PC-3 (cell line): ENCODE measurements around the gene FANCC. TPM values are rescaled to one million over a fixed set of nuclear protein-coding genes. Genes with fewer than 3 reads are reported as not detected.

Source experiments
- ATAC-seq: fragments of 200-7000 bp; cut with Tn5 transposase; 2 replicates; pipeline ENCODE4 v1.9.1; 2020; ENCODE audit warnings: mild to moderate bottlenecking, moderate library complexity
- BruUV-seq: library from RNA; stranded (reverse); fragments of 400-500 nt; replicated peaks from 2 replicates; lab custom pipeline; 2021; lab: Mats Ljungman, UMichigan
- CTCF ChIA-PET: fragments of 300-600 bp; sonication (Branson Sonifier 250); formaldehyde crosslinking; loops from one replicate; lab custom pipeline; 2022; ENCODE audit warnings: antibody characterized with exemption; lab: Charles Lee
- POLR2A ChIA-PET: fragments of 300-600 bp; sonication (Branson Sonifier 250); formaldehyde crosslinking; loops from one replicate; lab custom pipeline; 2022; ENCODE audit warnings: antibody characterized with exemption; ENCODE audit not compliant: unreplicated experiment; lab: Charles Lee
- DNase-seq: peaks from one replicate; pipeline ENCODE4 v3.0.0-alpha.2; 2015
- H2AFZ ChIP-seq: fragments of 300-600 bp; sonication (generic); 2 replicates; pipeline ENCODE4 v1.6.0; 2016; ENCODE audit warnings: antibody characterized with exemption, low read length
- H3F3A ChIP-seq: fragments of 300-600 bp; sonication (generic); one replicate; pipeline ENCODE4 v1.6.0; 2017; ENCODE audit warnings: antibody characterized with exemption, low read length, control low read depth, mild to moderate bottlenecking; ENCODE audit not compliant: unreplicated experiment
- H3K27ac ChIP-seq: fragments of 300-600 bp; sonication (generic); 2 replicates; pipeline ENCODE4 v1.5.1; 2016; ENCODE audit warnings: mild to moderate bottlenecking, low read length
- H3K27me3 ChIP-seq: fragments of 300-600 bp; sonication (generic); 2 replicates; pipeline ENCODE4 v1.6.1; 2016; ENCODE audit warnings: low read length, mixed read lengths
- H3K36me3 ChIP-seq: fragments of 300-600 bp; sonication (generic); 2 replicates; pipeline ENCODE4 v1.6.1; 2016; ENCODE audit warnings: low read depth, mixed run types, low read length, mixed read lengths
- H3K4me1 ChIP-seq: fragments of 300-600 bp; sonication (generic); 2 replicates; pipeline ENCODE4 v1.5.1; 2016; ENCODE audit warnings: low read length; ENCODE audit not compliant: insufficient read depth
- H3K4me2 ChIP-seq: fragments of 300-600 bp; sonication (generic); 2 replicates; pipeline ENCODE4 v1.6.0; 2016; ENCODE audit warnings: low read length
- H3K4me3 ChIP-seq: fragments of 300-600 bp; sonication (generic); 2 replicates; pipeline ENCODE4 v1.5.1; 2016; ENCODE audit warnings: mild to moderate bottlenecking, low read length, mixed read lengths
- H3K79me2 ChIP-seq: fragments of 300-600 bp; sonication (generic); 2 replicates; pipeline ENCODE4 v1.6.1; 2017; ENCODE audit warnings: low read length, mixed read lengths
- H3K9ac ChIP-seq: fragments of 300-600 bp; sonication (generic); 2 replicates; pipeline ENCODE4 v1.6.0; 2016; ENCODE audit warnings: mild to moderate bottlenecking, low read length
- H3K9me2 ChIP-seq: fragments of 300-600 bp; sonication (generic); replicated peaks from 2 replicates; pipeline ENCODE4 v1.6.1; 2016; ENCODE audit warnings: mixed run types, low read length, mixed read lengths
- H3K9me3 ChIP-seq: fragments of 300-600 bp; sonication (generic); 2 replicates; pipeline ENCODE4 v1.6.1; 2016; ENCODE audit warnings: low read length, mixed read lengths
- H4K20me1 ChIP-seq: fragments of 300-600 bp; sonication (generic); 2 replicates; pipeline ENCODE4 v1.6.1; 2016; ENCODE audit warnings: low read length, mixed read lengths
- CTCF ChIP-seq: fragments of 300-600 bp; sonication (generic); conservative IDR thresholded peaks from 2 replicates; pipeline ENCODE4 v1.5.1; 2017; ENCODE audit warnings: antibody characterized with exemption, low read depth, mild to moderate bottlenecking, low read length
- EZH2 ChIP-seq: fragments of 300-600 bp; sonication (generic); IDR thresholded peaks from one replicate; pipeline ENCODE4 v1.6.1; 2017; ENCODE audit warnings: antibody characterized with exemption, mild to moderate bottlenecking, low read length; ENCODE audit not compliant: unreplicated experiment
- EZH2phosphoT487 ChIP-seq: fragments of 300-600 bp; sonication (generic); IDR thresholded peaks from 2 replicates; pipeline ENCODE4 v1.6.1; 2018; ENCODE audit warnings: mild to moderate bottlenecking, antibody characterized with exemption, low read length, borderline replicate concordance
- intact Hi-C: fragments of 100-400 bp; cut with micrococcal nuclease; formaldehyde crosslinking; loops from 2 replicates; pipeline ENCODE4 v1.9.0; 2023
- total RNA-seq: library from RNA; depleted of rRNA; stranded (reverse); fragments of >200 nt; gene quantifications from 2 replicates; pipeline ENCODE4 v1.2.3, GENCODE V29; 2014

Gene FANCC
- total RNA-seq, 1 experiment from 2014 or later = 6.9 TPM

GRCh38 chr9:95109456-95109855 lies 208.1 kb downstream of the FANCC start:
- Histone ChIP-seq H3K27ac (no peak overlapping the region), H3K9me2 (no peaks in the 10 kb centered on the region), H3K4me1 (peaks cover 16% of the 10 kb centered on the region), H3K79me2 (no peaks in the 10 kb centered on the region), H3K36me3 (no peaks in the 10 kb centered on the region; the same call in 1 of the 2 replicates), H3K4me3 (no peak overlapping the region), H2AFZ (no peak overlapping the region), H3K9ac (no peak overlapping the region), H4K20me1 (no peaks in the 10 kb centered on the region), H3K4me2 (no peak overlapping the region), H3K9me3 (no peaks in the 10 kb centered on the region), H3F3A (peaks cover 3% of the 10 kb centered on the region), H3K27me3 (no peaks in the 10 kb centered on the region)
- ATAC-seq = no peak
- CTCF ChIA-PET = no interaction called here
- no peak for TF ChIP-seq CTCF
- no peak for TF ChIP-seq EZH2phosphoT487
- no peak for TF ChIP-seq EZH2
- no TSS peak for BruUV-seq
- no peak for DNase-seq
- POLR2A ChIA-PET = no interaction called here
- intact Hi-C loops = no loop called here

DNA sequence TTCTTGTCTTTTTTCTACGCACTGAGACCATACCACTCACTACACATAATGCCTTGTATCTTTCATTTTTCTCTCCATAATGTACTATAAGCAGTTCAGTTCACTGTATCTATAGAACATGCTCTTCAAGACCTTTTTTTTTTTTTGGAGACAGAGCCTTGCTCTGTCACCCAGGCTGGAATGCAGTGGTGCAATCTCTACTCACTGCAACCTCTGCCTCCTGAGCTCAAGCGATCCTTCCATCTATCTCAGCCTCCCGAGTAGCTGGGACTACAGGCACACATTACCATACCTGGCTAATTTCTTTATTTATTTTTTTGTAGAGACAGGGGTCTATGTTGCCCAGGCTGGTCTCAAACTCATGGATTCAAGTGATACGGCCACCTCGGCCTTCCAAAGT lies 208.7 kb downstream of the FANCC start:
- no peak for ATAC-seq
- BruUV-seq = no TSS peak
- intact Hi-C loops = no loop called here

More for the DNA sequence above, 208.7 kb downstream of the FANCC start:
- Histone ChIP-seq H3K9ac (no peak overlapping the region), H3K9me2 (no peaks in the 10 kb centered on the region), H3K79me2 (no peaks in the 10 kb centered on the region), H2AFZ (no peak overlapping the region), H3K4me3 (no peak overlapping the region), H4K20me1 (no peaks in the 10 kb centered on the region), H3K36me3 (no peaks in the 10 kb centered on the region; the same call in 1 of the 2 replicates), H3K4me1 (peaks cover 16% of the 10 kb centered on the region), H3K9me3 (no peaks in the 10 kb centered on the region), H3K27me3 (no peaks in the 10 kb centered on the region), H3F3A (peaks cover 3% of the 10 kb centered on the region), H3K4me2 (no peak overlapping the region), H3K27ac (no peak overlapping the region)
- ChIA-PET CTCF (no interaction called here), POLR2A (no interaction called here)
- no peak for DNase-seq
- no peak for TF ChIP-seq CTCF
- TF ChIP-seq EZH2 = no peak
- no peak for TF ChIP-seq EZH2phosphoT487
